BJ (cell line): ENCODE measurements around the gene FEM1B. TPM values are rescaled to one million over a fixed set of nuclear protein-coding genes. Genes with fewer than 3 reads are reported as not detected.
"Not testable (repeated sequence)": the region's sequence is repeated elsewhere in the genome, so short reads cannot be mapped to it uniquely, and the experiment has no call there.

Experiments used
- CTCF ChIA-PET: fragments of 350-600 bp; formaldehyde crosslinking; extraction: SDS; loops from one replicate; lab custom pipeline; 2021; ENCODE audit warnings: antibody characterized with exemption, inconsistent platforms; lab: Yijun Ruan, JAX
- POLR2A ChIA-PET: fragments of 300-600 bp; sonication (Branson Sonifier 250); formaldehyde crosslinking; extraction: SDS; loops from one replicate; lab custom pipeline; 2021; ENCODE audit warnings: antibody characterized with exemption; lab: Charles Lee
- DNase-seq: peaks from one replicate; pipeline ENCODE4 v3.0.0-alpha.2; 2011; ENCODE audit warnings: low read depth
- H3K27me3 ChIP-seq: 2 replicates; pipeline ENCODE4 v1.6.0; 2011; ENCODE audit warnings: low read length; ENCODE audit not compliant: control insufficient read depth, insufficient read depth
- H3K36me3 ChIP-seq: 2 replicates; pipeline ENCODE4 v1.5.1; 2011; ENCODE audit warnings: low read length; ENCODE audit not compliant: control insufficient read depth, insufficient read depth
- H3K4me3 ChIP-seq: 2 replicates; pipeline ENCODE4 v1.5.1; 2011; ENCODE audit warnings: low read depth, mild to moderate bottlenecking, control low read depth, low read length
- CTCF ChIP-seq: IDR thresholded peaks from 2 replicates; pipeline ENCODE4 v1.5.1; 2011; ENCODE audit warnings: low read depth, mild to moderate bottlenecking, control low read depth, inconsistent platforms, low read length, moderate library complexity; ENCODE audit not compliant: insufficient read depth
- polyA plus RNA-seq: library from polyadenylated mRNA; depleted of rRNA; stranded (reverse); fragments of >200 nt; gene quantifications from 2 replicates; pipeline ENCODE4 v1.2.3, GENCODE V29; 2011

Gene FEM1B
- polyA plus RNA-seq, 1 experiment, result 58.3 TPM

GRCh38 chr15:68230157-68231100, 47.1 kb upstream of the FEM1B start:
- DNase-seq, result no peak
- Histone ChIP-seq H3K36me3 (no peaks in the 10 kb centered on the region), H3K27me3 (no peaks in the 10 kb centered on the region), H3K4me3 (peak overlapping the region; percentile 82)
- ChIA-PET POLR2A (no interaction called here), CTCF (interaction anchor here (0.9 kb wide), 1 partner anchor 12 kb away, joined by 3 read pairs; no protein-coding TSS in a partner anchor)
- TF ChIP-seq CTCF, result no peak

GRCh38 chr15:68231102-68231818, 46.3 kb upstream of the FEM1B start:
- CTCF ChIA-PET, result interaction anchor here (1.4 kb wide), 1 partner anchor 11 kb away, joined by 5 read pairs; no protein-coding TSS in a partner anchor
- TF ChIP-seq CTCF, result no peak
- no peaks in the 10 kb centered on the region for H3K36me3 ChIP-seq
- H3K27me3 ChIP-seq, result no peaks in the 10 kb centered on the region
- no peak for DNase-seq
- no peak overlapping the region for H3K4me3 ChIP-seq
- POLR2A ChIA-PET, result no interaction called here

GRCh38 chr15:68232449-68232848, 45.1 kb upstream of the FEM1B start:
- no peak for DNase-seq
- CTCF ChIA-PET, result interaction anchor here (0.8 to 1.4 kb wide), 2 partner anchors 12 to 21 kb away, joined by 4 to 5 read pairs; no protein-coding TSS in a partner anchor
- H3K4me3 ChIP-seq, result no peak overlapping the region
- H3K36me3 ChIP-seq, result no peaks in the 10 kb centered on the region
- no peak for TF ChIP-seq CTCF
- POLR2A ChIA-PET, result no interaction called here
- H3K27me3 ChIP-seq, result no peaks in the 10 kb centered on the region

GRCh38 chr15:68232937-68233336, 44.6 kb upstream of the FEM1B start:
- POLR2A ChIA-PET, result no interaction called here
- CTCF ChIA-PET, result no interaction called here
- DNase-seq, result no peak
- Histone ChIP-seq H3K4me3 (no peak overlapping the region), H3K27me3 (no peaks in the 10 kb centered on the region), H3K36me3 (no peaks in the 10 kb centered on the region)
- TF ChIP-seq CTCF, result no peak

GRCh38 chr15:68234060-68234459, 43.5 kb upstream of the FEM1B start:
- Histone ChIP-seq H3K27me3 (no peaks in the 10 kb centered on the region), H3K36me3 (no peaks in the 10 kb centered on the region), H3K4me3 (no peak overlapping the region)
- ChIA-PET CTCF (no interaction called here), POLR2A (interaction anchor here (0.8 kb wide), 1 partner anchor 17 kb away, joined by 4 read pairs; no protein-coding TSS in a partner anchor)
- TF ChIP-seq CTCF, result no peak
- no peak for DNase-seq

- H3K4me3 ChIP-seq, H3K27me3 ChIP-seq, DNase-seq, H3K36me3 ChIP-seq: not testable (repeated sequence)
- ChIA-PET CTCF (interaction anchor here (1.2 kb wide), 1 partner anchor 315 kb away, joined by 4 read pairs; no protein-coding TSS in a partner anchor), POLR2A (interaction anchor here (0.8 kb wide), 1 partner anchor 16 kb away, joined by 4 read pairs; no protein-coding TSS in a partner anchor)
Observed at GRCh38 chr15:68234520-68234919, 43.0 kb upstream of the FEM1B start.
